OCI-LY1 (cell line): ENCODE results near the gene OR5AN1.

Experiments used
- CTCF ChIP-seq: fragments of 200-600 bp; sonication (generic), shearing (Covaris generic); IDR thresholded peaks from 2 replicates; pipeline ENCODE4 v1.5.1; 2017; ENCODE audit warnings: mild to moderate bottlenecking, antibody characterized with exemption, low read length, moderate library complexity, mixed read lengths
- EZH2 ChIP-seq: fragments of 200-600 bp; sonication (generic), shearing (Covaris generic); IDR thresholded peaks from 2 replicates; pipeline ENCODE4 v1.8.0; 2017; ENCODE audit warnings: borderline replicate concordance, mixed run types, mild to moderate bottlenecking, antibody characterized with exemption, low read length, moderate library complexity, mixed read lengths

DNA sequence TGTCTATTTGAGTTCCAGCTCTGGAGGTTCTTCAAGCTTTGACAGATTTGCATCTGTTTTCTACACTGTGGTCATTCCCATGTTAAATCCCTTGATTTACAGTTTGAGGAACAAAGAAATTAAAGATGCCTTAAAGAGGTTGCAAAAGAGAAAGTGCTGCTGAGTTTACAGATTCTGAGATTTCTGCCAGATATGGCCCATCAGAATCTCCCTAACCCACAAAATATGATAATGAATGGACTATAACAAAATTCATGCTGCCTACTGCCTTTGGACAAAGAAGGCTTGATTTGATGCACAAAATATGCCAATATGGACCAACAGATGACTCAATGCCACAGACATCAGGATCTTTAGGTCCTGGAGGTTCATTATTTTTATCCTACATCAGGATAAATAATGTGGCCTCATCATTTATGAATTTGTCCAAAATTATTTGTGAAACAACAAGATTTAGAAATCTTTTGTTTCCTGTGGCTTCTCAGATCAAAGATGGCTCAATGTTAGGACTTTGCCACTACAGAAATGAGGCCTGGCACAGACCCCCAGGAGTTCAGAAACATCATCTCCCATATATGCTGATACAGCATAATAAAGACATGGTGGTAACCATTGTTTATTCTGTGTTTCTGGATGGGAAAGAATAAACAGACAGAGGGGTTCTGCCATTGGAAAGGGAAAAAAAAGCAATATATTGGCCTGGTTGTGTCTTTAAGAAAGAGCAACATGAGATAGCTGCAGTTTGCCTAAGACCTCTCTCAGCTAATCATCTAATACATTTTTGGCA lies 6.7 kb downstream of the OR5AN1 start:
- TF ChIP-seq CTCF (no peak), EZH2 (no peak)
